T47D (cell line): ENCODE measurements around the gene DRD4.

ENCODE experiments used
- DNase-seq, 2 experiments: peaks; one replicate each; pipeline versions ENCODE4 v3.0.0 to v3.0.0-alpha.2; 2011 to 2012; ENCODE audit warnings: low read depth in 1 of 2, low spot score in 1 of 2
- JUND ChIP-seq: IDR thresholded peaks from 2 replicates; pipeline ENCODE4 v1.6.1; 2012; ENCODE audit warnings: low read depth
- in situ Hi-C: cut with HindIII; loops from 2 replicates; pipeline ENCODE4 v1.10.0; 2016; ENCODE audit warnings: low sequenced_read_pairs, low pct_unique_long_range_greater_than_20kb

DRD4 gene

GRCh38 chr11:613369-613968 is 23.6 kb upstream of the DRD4 start:
- peak; percentile 55 to 76 for DNase-seq
- in situ Hi-C loops = no loop called here
- no peak for TF ChIP-seq JUND

- no peak for DNase-seq
- in situ Hi-C loops = no loop called here
- TF ChIP-seq JUND = no peak
These were observed 22.9 kb upstream of the DRD4 start for GRCh38 chr11:614021-614622.

GRCh38 chr11:614623-615503 is 22.2 kb upstream of the DRD4 start:
- TF ChIP-seq JUND = no peak
- in situ Hi-C loops = no loop called here
- no peak for DNase-seq

- in situ Hi-C loops = no loop called here
- peak; percentile 81 to 84 for DNase-seq
- no peak for TF ChIP-seq JUND
These were observed 21.4 kb upstream of the DRD4 start, which contains the start of gene IRF7 for GRCh38 chr11:615504-616319. Gene IRF7, minus strand, starts transcription at chr11:615950. Its CDS starts 586 bp downstream, at chr11:615364.

- in situ Hi-C loops = no loop called here
- no peak for DNase-seq
- TF ChIP-seq JUND = no peak
These were observed 20.5 kb upstream of the DRD4 start for GRCh38 chr11:616320-617198.

- TF ChIP-seq JUND = no peak
- in situ Hi-C loops = no loop called here
These were observed 19.7 kb upstream of the DRD4 start for GRCh38 chr11:617199-617911.

GRCh38 chr11:617912-618682 is 19.0 kb upstream of the DRD4 start:
- in situ Hi-C loops = no loop called here
- no peak for DNase-seq

More at GRCh38 chr11:617199-617911, 19.7 kb upstream of the DRD4 start:
- no peak for DNase-seq

GRCh38 chr11:618856-619627 is 18.0 kb upstream of the DRD4 start:
- in situ Hi-C loops = no loop called here
- no peak for TF ChIP-seq JUND
- no peak for DNase-seq

More at GRCh38 chr11:617912-618682, 19.0 kb upstream of the DRD4 start:
- TF ChIP-seq JUND = no peak

GRCh38 chr11:619628-620050 is 17.4 kb upstream of the DRD4 start:
- DNase-seq = no peak
- TF ChIP-seq JUND = no peak
- in situ Hi-C loops = no loop called here

- no peak for TF ChIP-seq JUND
- DNase-seq = no peak
- in situ Hi-C loops = no loop called here
These were observed 16.9 kb upstream of the DRD4 start for GRCh38 chr11:620201-620600.
